Astrocyte (in vitro differentiated cells and primary cell): ENCODE measurements around the gene PGBD2. TPM values are rescaled to one million over a fixed set of nuclear protein-coding genes. Genes with fewer than 3 reads are reported as not detected.
A peak's percentile ranks its signal among the peaks of the same experiment; 100 is the strongest.

ENCODE experiments used
- DNase-seq: peaks from one replicate; pipeline ENCODE4 v3.0.0-alpha.2; 2010; ENCODE audit warnings: low read depth
- FAIRE-seq: peaks from 2 replicates; lab custom pipeline; 2011; peaks lifted over from hg19 to GRCh38; lab: Jason Lieb, UNC
- H2AFZ ChIP-seq: 2 replicates; pipeline ENCODE4 v1.6.0; 2012; ENCODE audit warnings: low read depth, low read length, inconsistent platforms
- H3K27ac ChIP-seq: 2 replicates; pipeline ENCODE4 v1.5.1; 2011; ENCODE audit warnings: low read depth, low read length, inconsistent platforms
- H3K27me3 ChIP-seq: 2 replicates; pipeline ENCODE4 v1.6.0; 2011; ENCODE audit warnings: low read length, inconsistent platforms; ENCODE audit not compliant: insufficient read depth
- H3K36me3 ChIP-seq: 2 replicates; pipeline ENCODE4 v1.5.1; 2011; ENCODE audit warnings: low read length, inconsistent platforms; ENCODE audit not compliant: insufficient read depth
- H3K4me1 ChIP-seq: 2 replicates; pipeline ENCODE4 v1.5.1; 2011; ENCODE audit warnings: low read length, inconsistent platforms; ENCODE audit not compliant: insufficient read depth
- H3K4me2 ChIP-seq: 2 replicates; pipeline ENCODE4 v1.6.0; 2012; ENCODE audit warnings: low read length, inconsistent platforms
- H3K4me3 ChIP-seq: 2 replicates; pipeline ENCODE4 v1.5.1; 2011; ENCODE audit warnings: low read depth, mild to moderate bottlenecking, low read length, inconsistent platforms; ENCODE audit not compliant: insufficient read depth
- H3K79me2 ChIP-seq: 2 replicates; pipeline ENCODE4 v1.6.0; 2012; ENCODE audit warnings: mild to moderate bottlenecking, low read length, inconsistent platforms; ENCODE audit not compliant: insufficient read depth
- H3K9ac ChIP-seq: 2 replicates; pipeline ENCODE4 v1.6.0; 2012; ENCODE audit warnings: mild to moderate bottlenecking, low read length, inconsistent platforms
- H3K9me3 ChIP-seq: 2 replicates; pipeline ENCODE4 v1.5.1; 2012; ENCODE audit warnings: low read depth, mild to moderate bottlenecking, low read length, inconsistent platforms; ENCODE audit not compliant: insufficient read depth
- H4K20me1 ChIP-seq: 2 replicates; pipeline ENCODE4 v1.6.0; 2012; ENCODE audit warnings: low read length, inconsistent platforms; ENCODE audit not compliant: insufficient read depth
- H3K27ac Mint-ChIP-seq: one replicate; pipeline ENCODE4 v1.8.0; 2021; ENCODE audit warnings: mild to moderate bottlenecking, mixed read lengths; ENCODE audit not compliant: unreplicated experiment
- H3K27me3 Mint-ChIP-seq: one replicate; pipeline ENCODE4 v1.8.0; 2021; ENCODE audit warnings: low read depth, mixed read lengths; ENCODE audit not compliant: unreplicated experiment
- H3K36me3 Mint-ChIP-seq: one replicate; pipeline ENCODE4 v1.8.0; 2021; ENCODE audit warnings: low read depth, mixed read lengths; ENCODE audit not compliant: unreplicated experiment
- H3K4me1 Mint-ChIP-seq: one replicate; pipeline ENCODE4 v1.8.0; 2021; ENCODE audit warnings: low read depth, mixed read lengths; ENCODE audit not compliant: unreplicated experiment
- H3K4me3 Mint-ChIP-seq: one replicate; pipeline ENCODE4 v1.8.0; 2021; ENCODE audit warnings: mild to moderate bottlenecking, moderate library complexity, mixed read lengths; ENCODE audit not compliant: unreplicated experiment
- H3K9me3 Mint-ChIP-seq: one replicate; pipeline ENCODE4 v1.8.0; 2021; ENCODE audit warnings: mild to moderate bottlenecking, mixed read lengths; ENCODE audit not compliant: unreplicated experiment
- CTCF ChIP-seq: IDR thresholded peaks from 2 replicates; pipeline ENCODE4 v1.5.1; 2011; ENCODE audit warnings: low read depth, mild to moderate bottlenecking, inconsistent platforms, low read length, moderate library complexity; ENCODE audit not compliant: insufficient read depth
- EZH2 ChIP-seq: IDR thresholded peaks from 2 replicates; pipeline ENCODE4 v1.6.1; 2012; ENCODE audit warnings: mild to moderate bottlenecking, low read length, inconsistent platforms; ENCODE audit not compliant: insufficient read depth
- total RNA-seq: library from RNA; stranded (reverse); gene quantifications from 2 replicates; pipeline ENCODE4 v1.2.1, GENCODE V29; 2021

PGBD2 gene
- total RNA-seq, 1 donor from 2014 or later: 6.2 TPM

- peaks cover 7% of the 10 kb centered on the region for H3K27me3 Mint-ChIP-seq
- TF ChIP-seq CTCF (no peak), EZH2 (no peak)
- FAIRE-seq: no peak
Observed at GRCh38 chr1:248858096-248858890, 47.7 kb upstream of the PGBD2 start.

GRCh38 chr1:248858891-248859889 is 46.8 kb upstream of the PGBD2 start, which contains the start of gene ZNF692:
TSS of gene ZNF692 (minus strand) at chr1:248859085. CDS start at chr1:248858309, 776 bp downstream.
- H3K4me2 ChIP-seq: peak within 1 kb of the TSS; percentile 91
- H3K27me3 ChIP-seq: no peaks in the 10 kb centered on the region
- H3K4me1 Mint-ChIP-seq: peaks cover 10% of the 10 kb centered on the region
- H3K9me3 Mint-ChIP-seq: no peaks in the 10 kb centered on the region
- H3K4me1 ChIP-seq: peaks cover 29% of the 10 kb centered on the region
- peak within 1 kb of the TSS; percentile 88 for H3K4me3 Mint-ChIP-seq
- FAIRE-seq: no peak
- H3K27me3 Mint-ChIP-seq: peaks cover 11% of the 10 kb centered on the region
- H3K79me2 ChIP-seq: peaks cover 14% of the 10 kb centered on the region
- H4K20me1 ChIP-seq: peaks cover 7% of the 10 kb centered on the region
- peaks cover 10% of the 10 kb centered on the region for H3K36me3 Mint-ChIP-seq
- peak within 1 kb of the TSS; percentile 67 for H3K4me3 ChIP-seq
- no peaks in the 10 kb centered on the region for H3K36me3 ChIP-seq
- no peaks in the 10 kb centered on the region for H3K9me3 ChIP-seq
- DNase-seq: peak; percentile 94
- H3K27ac Mint-ChIP-seq: peak within 1 kb of the TSS; percentile 92
- TF ChIP-seq EZH2 (no peak), CTCF (no peak)
- peak within 1 kb of the TSS; percentile 57 for H3K27ac ChIP-seq
- peak within 1 kb of the TSS; percentile 80 for H3K9ac ChIP-seq
- peak within 1 kb of the TSS; percentile 83 for H2AFZ ChIP-seq

More at GRCh38 chr1:248858096-248858890, 47.7 kb upstream of the PGBD2 start:
- H3K36me3 ChIP-seq: no peaks in the 10 kb centered on the region
- H3K9ac ChIP-seq: peak overlapping the region; percentile 80
- H3K27ac ChIP-seq: no peak overlapping the region
- peaks cover 14% of the 10 kb centered on the region for H3K79me2 ChIP-seq
- Mint-ChIP-seq H3K36me3 (peaks cover 13% of the 10 kb centered on the region), H3K4me3 (peak overlapping the region; percentile 88), H3K9me3 (no peaks in the 10 kb centered on the region), H3K27ac (peak overlapping the region; percentile 92), H3K4me1 (peaks cover 10% of the 10 kb centered on the region)
- H3K4me2 ChIP-seq: peak overlapping the region; percentile 91
- peaks cover 23% of the 10 kb centered on the region for H3K4me1 ChIP-seq
- no peaks in the 10 kb centered on the region for H3K27me3 ChIP-seq
- peak overlapping the region; percentile 79 for H2AFZ ChIP-seq
- no peaks in the 10 kb centered on the region for H3K9me3 ChIP-seq
- peaks cover 7% of the 10 kb centered on the region for H4K20me1 ChIP-seq
- peak; percentile 45 for DNase-seq
- peak overlapping the region; percentile 55 for H3K4me3 ChIP-seq
